PC-3 (cell line): Measurements from ENCODE around the gene UBFD1. TPM values are rescaled to one million over a fixed set of nuclear protein-coding genes. Genes with fewer than 3 reads are reported as not detected.

ENCODE experiments used
- ATAC-seq: fragments of 200-7000 bp; cut with Tn5 transposase; 2 replicates; pipeline ENCODE4 v1.9.1; 2020; ENCODE audit warnings: mild to moderate bottlenecking, moderate library complexity
- BruUV-seq: library from RNA; stranded (reverse); fragments of 400-500 nt; replicated peaks from 2 replicates; lab custom pipeline; 2021; lab: Mats Ljungman, UMichigan
- CTCF ChIA-PET: fragments of 300-600 bp; sonication (Branson Sonifier 250); formaldehyde crosslinking; loops from one replicate; lab custom pipeline; 2022; ENCODE audit warnings: antibody characterized with exemption; lab: Charles Lee
- POLR2A ChIA-PET: fragments of 300-600 bp; sonication (Branson Sonifier 250); formaldehyde crosslinking; loops from one replicate; lab custom pipeline; 2022; ENCODE audit warnings: antibody characterized with exemption; ENCODE audit not compliant: unreplicated experiment; lab: Charles Lee
- DNase-seq: peaks from one replicate; pipeline ENCODE4 v3.0.0-alpha.2; 2015
- H2AFZ ChIP-seq: fragments of 300-600 bp; sonication (generic); 2 replicates; pipeline ENCODE4 v1.6.0; 2016; ENCODE audit warnings: antibody characterized with exemption, low read length
- H3F3A ChIP-seq: fragments of 300-600 bp; sonication (generic); one replicate; pipeline ENCODE4 v1.6.0; 2017; ENCODE audit warnings: antibody characterized with exemption, low read length, control low read depth, mild to moderate bottlenecking; ENCODE audit not compliant: unreplicated experiment
- H3K27ac ChIP-seq: fragments of 300-600 bp; sonication (generic); 2 replicates; pipeline ENCODE4 v1.5.1; 2016; ENCODE audit warnings: mild to moderate bottlenecking, low read length
- H3K27me3 ChIP-seq: fragments of 300-600 bp; sonication (generic); 2 replicates; pipeline ENCODE4 v1.6.1; 2016; ENCODE audit warnings: low read length, mixed read lengths
- H3K36me3 ChIP-seq: fragments of 300-600 bp; sonication (generic); 2 replicates; pipeline ENCODE4 v1.6.1; 2016; ENCODE audit warnings: low read depth, mixed run types, low read length, mixed read lengths
- H3K4me1 ChIP-seq: fragments of 300-600 bp; sonication (generic); 2 replicates; pipeline ENCODE4 v1.5.1; 2016; ENCODE audit warnings: low read length; ENCODE audit not compliant: insufficient read depth
- H3K4me2 ChIP-seq: fragments of 300-600 bp; sonication (generic); 2 replicates; pipeline ENCODE4 v1.6.0; 2016; ENCODE audit warnings: low read length
- H3K4me3 ChIP-seq: fragments of 300-600 bp; sonication (generic); 2 replicates; pipeline ENCODE4 v1.5.1; 2016; ENCODE audit warnings: mild to moderate bottlenecking, low read length, mixed read lengths
- H3K79me2 ChIP-seq: fragments of 300-600 bp; sonication (generic); 2 replicates; pipeline ENCODE4 v1.6.1; 2017; ENCODE audit warnings: low read length, mixed read lengths
- H3K9ac ChIP-seq: fragments of 300-600 bp; sonication (generic); 2 replicates; pipeline ENCODE4 v1.6.0; 2016; ENCODE audit warnings: mild to moderate bottlenecking, low read length
- H3K9me2 ChIP-seq: fragments of 300-600 bp; sonication (generic); replicated peaks from 2 replicates; pipeline ENCODE4 v1.6.1; 2016; ENCODE audit warnings: mixed run types, low read length, mixed read lengths
- H3K9me3 ChIP-seq: fragments of 300-600 bp; sonication (generic); 2 replicates; pipeline ENCODE4 v1.6.1; 2016; ENCODE audit warnings: low read length, mixed read lengths
- H4K20me1 ChIP-seq: fragments of 300-600 bp; sonication (generic); 2 replicates; pipeline ENCODE4 v1.6.1; 2016; ENCODE audit warnings: low read length, mixed read lengths
- EZH2 ChIP-seq: fragments of 300-600 bp; sonication (generic); IDR thresholded peaks from one replicate; pipeline ENCODE4 v1.6.1; 2017; ENCODE audit warnings: antibody characterized with exemption, mild to moderate bottlenecking, low read length; ENCODE audit not compliant: unreplicated experiment
- EZH2phosphoT487 ChIP-seq: fragments of 300-600 bp; sonication (generic); IDR thresholded peaks from 2 replicates; pipeline ENCODE4 v1.6.1; 2018; ENCODE audit warnings: mild to moderate bottlenecking, antibody characterized with exemption, low read length, borderline replicate concordance
- intact Hi-C: fragments of 100-400 bp; cut with micrococcal nuclease; formaldehyde crosslinking; loops from 2 replicates; pipeline ENCODE4 v1.9.0; 2023
- total RNA-seq: library from RNA; depleted of rRNA; stranded (reverse); fragments of >200 nt; gene quantifications from 2 replicates; pipeline ENCODE4 v1.2.3, GENCODE V29; 2014
- TF ChIP-seq, protein P1 (sequence below): fragments of 300-600 bp; sonication (generic); conservative IDR thresholded peaks from 2 replicates; pipeline ENCODE4 v1.5.1; 2017; ENCODE audit warnings: antibody characterized with exemption, low read depth, mild to moderate bottlenecking, low read length

Gene UBFD1
- total RNA-seq, 1 experiment from 2014 or later = 69.7 TPM

DNA sequence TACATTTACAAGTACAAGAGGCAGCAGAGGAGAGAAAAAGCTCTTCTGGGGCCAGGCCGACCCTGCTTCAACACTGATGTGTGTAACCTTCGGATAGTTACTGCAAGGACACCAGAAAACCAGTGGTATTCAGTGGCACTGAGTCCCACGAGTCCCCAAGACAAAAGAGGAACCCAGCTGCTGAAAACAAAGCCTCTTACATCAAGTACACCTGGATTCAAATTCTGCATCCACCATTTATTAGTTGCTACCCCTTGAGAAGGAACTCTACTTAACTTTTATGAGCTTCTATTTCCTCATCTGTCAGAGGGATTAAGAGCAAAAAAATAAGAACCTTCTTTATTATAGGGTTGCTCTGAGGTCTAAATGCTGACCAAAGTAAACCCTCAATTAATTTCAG lies 3.0 kb upstream of the UBFD1 start:
- no peak for TF ChIP-seq EZH2phosphoT487
- TF ChIP-seq, protein P1, sequence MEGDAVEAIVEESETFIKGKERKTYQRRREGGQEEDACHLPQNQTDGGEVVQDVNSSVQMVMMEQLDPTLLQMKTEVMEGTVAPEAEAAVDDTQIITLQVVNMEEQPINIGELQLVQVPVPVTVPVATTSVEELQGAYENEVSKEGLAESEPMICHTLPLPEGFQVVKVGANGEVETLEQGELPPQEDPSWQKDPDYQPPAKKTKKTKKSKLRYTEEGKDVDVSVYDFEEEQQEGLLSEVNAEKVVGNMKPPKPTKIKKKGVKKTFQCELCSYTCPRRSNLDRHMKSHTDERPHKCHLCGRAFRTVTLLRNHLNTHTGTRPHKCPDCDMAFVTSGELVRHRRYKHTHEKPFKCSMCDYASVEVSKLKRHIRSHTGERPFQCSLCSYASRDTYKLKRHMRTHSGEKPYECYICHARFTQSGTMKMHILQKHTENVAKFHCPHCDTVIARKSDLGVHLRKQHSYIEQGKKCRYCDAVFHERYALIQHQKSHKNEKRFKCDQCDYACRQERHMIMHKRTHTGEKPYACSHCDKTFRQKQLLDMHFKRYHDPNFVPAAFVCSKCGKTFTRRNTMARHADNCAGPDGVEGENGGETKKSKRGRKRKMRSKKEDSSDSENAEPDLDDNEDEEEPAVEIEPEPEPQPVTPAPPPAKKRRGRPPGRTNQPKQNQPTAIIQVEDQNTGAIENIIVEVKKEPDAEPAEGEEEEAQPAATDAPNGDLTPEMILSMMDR = no peak
- no peak for TF ChIP-seq EZH2
- H3K79me2 ChIP-seq = peaks cover 23% of the 10 kb centered on the region
- CTCF ChIA-PET = no interaction called here
- H3K4me2 ChIP-seq = no peak overlapping the region
- peaks cover 5% of the 10 kb centered on the region; the same call in 1 of the 2 replicates for H3K4me1 ChIP-seq
- no peak for DNase-seq
- H3K4me3 ChIP-seq = no peak overlapping the region
- no peak overlapping the region for H3K27ac ChIP-seq
- H3F3A ChIP-seq = no peaks in the 10 kb centered on the region
- H3K27me3 ChIP-seq = no peaks in the 10 kb centered on the region
- H2AFZ ChIP-seq = no peak overlapping the region
- BruUV-seq = no TSS peak
- POLR2A ChIA-PET = no interaction called here
- H3K9me3 ChIP-seq = no peaks in the 10 kb centered on the region
- no peak overlapping the region for H3K9ac ChIP-seq
- intact Hi-C loops = no loop called here
- no peaks in the 10 kb centered on the region for H4K20me1 ChIP-seq
- H3K9me2 ChIP-seq = no peaks in the 10 kb centered on the region
- peaks cover 5% of the 10 kb centered on the region for H3K36me3 ChIP-seq
- no peak for ATAC-seq

DNA sequence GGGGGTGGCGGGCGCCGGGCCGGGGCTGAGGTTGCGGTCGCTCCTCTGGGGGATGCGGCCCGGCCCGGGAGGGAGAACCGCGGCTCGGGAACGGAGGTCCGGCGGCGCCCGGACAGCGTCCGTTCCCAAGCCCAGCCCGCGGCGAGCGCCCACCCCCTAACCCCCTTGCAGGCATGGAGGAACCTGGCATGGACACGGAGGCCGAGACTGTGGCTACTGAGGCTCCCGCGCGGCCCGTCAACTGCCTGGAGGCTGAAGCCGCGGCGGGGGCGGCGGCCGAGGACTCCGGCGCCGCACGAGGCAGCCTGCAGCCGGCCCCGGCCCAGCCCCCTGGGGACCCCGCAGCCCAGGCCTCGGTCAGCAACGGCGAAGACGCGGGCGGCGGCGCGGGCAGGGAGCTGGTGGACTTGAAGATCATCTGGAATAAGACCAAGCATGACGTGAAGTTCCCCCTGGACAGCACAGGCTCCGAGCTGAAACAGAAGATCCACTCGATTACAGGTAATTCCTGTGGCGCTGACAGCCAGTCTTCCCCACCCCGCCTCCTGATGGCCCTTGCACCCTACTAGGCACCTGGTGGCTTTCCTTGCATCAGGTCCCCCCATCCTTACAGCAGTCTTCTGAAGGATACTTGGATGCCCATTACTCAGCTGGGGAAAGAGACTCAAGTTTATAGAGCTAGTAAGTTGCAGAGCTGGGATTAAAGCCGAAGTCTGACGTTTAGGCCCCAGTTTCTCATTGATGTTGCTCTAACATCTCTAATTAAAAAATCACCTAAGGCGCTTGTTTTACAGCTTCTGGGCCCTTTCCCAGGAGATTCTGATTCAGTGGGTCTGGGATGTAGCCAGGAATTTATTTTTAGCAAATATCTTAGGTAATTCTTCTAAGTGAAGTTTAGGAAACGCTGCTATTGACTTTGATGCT lies 514 bp downstream of the UBFD1 start:
- H3F3A ChIP-seq = no peaks in the 10 kb centered on the region
- peak overlapping the region; percentile 95 for H3K4me2 ChIP-seq
- TF ChIP-seq, protein P1 = no peak
- TF ChIP-seq EZH2phosphoT487 (no peak), EZH2 (no peak)
- H2AFZ ChIP-seq = peak overlapping the region; percentile 83
- H3K9me3 ChIP-seq = no peaks in the 10 kb centered on the region
- intact Hi-C loops = loop anchor here (1.0 to 2.0 kb wide), 3 partner anchors 17 to 171 kb away; partner anchors contain the start of gene GGA2
- no TSS peak for BruUV-seq
- ATAC-seq (peak; percentile 14), DNase-seq (peak; percentile 34)
- ChIA-PET POLR2A (interaction anchor here (0.5 to 1.0 kb wide), 3 partner anchors 18 to 100 kb away, joined by 3 to 6 read pairs (median 4); no protein-coding TSS in a partner anchor), CTCF (interaction anchor here (0.6 to 0.8 kb wide), 2 partner anchors 18 to 78 kb away, joined by 4 read pairs; no protein-coding TSS in a partner anchor)
- peak overlapping the region; percentile 99 for H3K9ac ChIP-seq
- H3K4me3 ChIP-seq = peak overlapping the region; percentile 96
- H3K9me2 ChIP-seq = no peaks in the 10 kb centered on the region
- peaks cover 24% of the 10 kb centered on the region for H3K36me3 ChIP-seq
- H3K79me2 ChIP-seq = peaks cover 43% of the 10 kb centered on the region
- peak overlapping the region; percentile 95 for H3K27ac ChIP-seq
- no peaks in the 10 kb centered on the region; the same call in 1 of the 2 replicates for H4K20me1 ChIP-seq
- H3K4me1 ChIP-seq = peaks cover 5% of the 10 kb centered on the region; the same call in 1 of the 2 replicates
- H3K27me3 ChIP-seq = no peaks in the 10 kb centered on the region
